ELR (cell line): Measurements from ENCODE around the gene PHC2.

Experiments
- DNase-seq: peaks from one replicate; pipeline ENCODE4 v3.0.0-alpha.2; 2015; ENCODE audit warnings: low read depth

The PHC2 gene

DNA sequence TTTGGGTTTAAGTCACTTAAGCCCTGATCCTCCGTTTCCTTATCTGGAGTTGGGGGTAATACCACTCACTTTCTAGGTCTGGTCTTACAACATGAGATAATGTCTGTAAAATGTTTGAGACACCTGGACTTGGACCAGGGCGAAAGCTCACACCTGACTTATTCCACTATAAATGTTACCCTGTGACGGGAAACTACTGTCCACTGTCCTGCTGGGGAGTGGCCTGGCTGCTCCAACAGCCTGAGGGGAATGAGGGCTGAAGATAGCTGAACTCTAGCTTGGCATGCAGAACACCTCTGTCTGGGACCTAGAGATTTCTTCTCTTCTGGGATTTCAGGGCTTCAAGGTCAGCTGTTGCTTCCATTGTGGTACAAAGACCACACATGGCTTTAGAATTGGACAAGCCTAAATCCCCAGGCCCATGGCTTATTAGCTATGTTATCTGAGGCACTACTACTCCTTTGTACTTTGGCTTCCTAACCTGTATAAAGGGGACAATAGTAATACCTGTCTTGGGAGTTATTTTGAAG, 100.5 kb downstream of the PHC2 start:
- DNase-seq, result no peak

DNA sequence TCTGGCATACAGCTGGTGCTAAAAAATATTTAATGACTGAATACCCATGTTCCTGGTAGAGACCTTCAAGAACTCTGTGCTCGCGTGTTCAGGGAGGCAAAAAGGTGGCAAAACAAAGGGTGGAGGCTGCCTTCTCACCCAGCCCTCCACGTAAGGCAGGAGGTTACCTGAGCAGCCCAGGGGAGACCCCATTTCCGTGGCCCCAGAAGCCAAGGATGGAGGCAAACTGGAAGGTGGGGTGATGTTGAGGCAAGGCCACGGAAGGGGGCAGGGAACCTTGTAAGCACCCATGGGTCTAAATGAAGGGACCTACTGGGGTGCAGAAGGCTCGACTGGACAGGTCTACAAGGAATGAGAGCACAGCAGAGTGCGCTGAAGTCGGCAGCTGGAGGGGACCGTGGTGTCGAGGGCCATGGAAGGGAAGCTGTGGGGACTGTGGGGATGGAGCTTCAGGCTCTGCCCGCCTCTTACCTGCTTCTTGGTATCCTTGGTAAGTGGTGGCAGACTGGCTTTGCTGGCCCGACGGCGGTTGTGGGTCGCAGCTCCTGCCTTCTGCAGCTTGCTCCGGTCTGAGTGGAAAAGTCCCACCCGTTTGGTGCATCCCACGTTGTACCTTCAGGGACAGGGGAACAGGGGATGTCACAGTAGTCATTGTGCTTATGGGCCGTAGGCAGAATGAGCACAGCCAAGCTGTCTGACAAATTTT, 101.1 kb downstream of the PHC2 start:
- no peak for DNase-seq

DNA sequence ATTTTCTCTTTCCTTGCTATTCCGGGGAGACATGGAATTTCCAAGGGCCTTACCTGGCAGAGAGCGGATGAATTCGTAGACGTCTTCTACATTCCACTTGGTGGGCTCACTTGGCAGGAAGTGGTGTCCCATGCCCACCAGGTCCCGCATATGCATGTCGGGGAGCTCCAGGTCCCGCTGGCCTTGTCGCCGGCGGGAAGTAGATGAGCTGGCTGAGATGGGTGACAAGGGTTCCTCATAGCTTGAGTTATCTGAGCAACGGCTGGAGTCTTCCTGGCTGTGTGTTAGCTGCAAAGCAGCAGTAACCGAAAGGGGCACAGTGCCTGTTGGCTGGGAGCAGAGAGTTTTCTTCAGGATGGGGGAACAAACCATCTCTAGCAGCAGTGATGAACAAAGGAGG, 102.1 kb downstream of the PHC2 start:
- no peak for DNase-seq

DNA sequence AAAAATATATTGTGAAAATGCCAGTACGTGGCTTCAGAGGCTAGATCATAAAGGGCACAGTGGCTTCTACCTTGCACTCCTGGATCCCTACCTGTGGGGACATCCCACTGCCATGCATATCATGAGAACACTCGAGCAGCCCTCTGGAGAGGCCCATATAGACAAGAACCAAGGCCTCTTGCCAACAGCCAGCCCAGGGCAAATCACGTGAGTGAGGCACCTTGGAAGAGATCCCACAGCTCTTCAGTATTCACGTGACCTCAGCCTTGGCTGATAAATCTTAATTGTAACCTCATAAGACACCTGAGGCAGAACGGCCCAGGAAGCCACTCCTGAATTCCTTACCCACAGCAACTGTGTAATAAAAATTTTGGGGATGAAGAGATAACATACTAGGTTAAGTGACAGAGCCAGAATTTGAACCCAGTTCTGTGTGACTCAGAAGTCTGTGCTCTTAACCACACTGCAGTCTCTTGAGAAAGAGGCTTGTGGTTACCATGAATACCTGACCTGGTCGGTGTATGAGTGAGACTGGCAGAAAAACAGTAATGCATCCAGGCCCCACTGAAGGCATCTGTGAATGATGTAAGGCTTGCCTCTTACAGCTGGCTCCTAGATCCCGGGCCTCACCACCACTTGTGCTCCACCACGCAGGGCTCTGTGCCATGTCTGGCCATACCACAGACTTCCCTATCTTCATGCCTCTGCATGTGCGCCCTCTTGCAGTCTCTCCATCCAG, 103.1 kb downstream of the PHC2 start:
- DNase-seq, result peak; percentile 94

DNA sequence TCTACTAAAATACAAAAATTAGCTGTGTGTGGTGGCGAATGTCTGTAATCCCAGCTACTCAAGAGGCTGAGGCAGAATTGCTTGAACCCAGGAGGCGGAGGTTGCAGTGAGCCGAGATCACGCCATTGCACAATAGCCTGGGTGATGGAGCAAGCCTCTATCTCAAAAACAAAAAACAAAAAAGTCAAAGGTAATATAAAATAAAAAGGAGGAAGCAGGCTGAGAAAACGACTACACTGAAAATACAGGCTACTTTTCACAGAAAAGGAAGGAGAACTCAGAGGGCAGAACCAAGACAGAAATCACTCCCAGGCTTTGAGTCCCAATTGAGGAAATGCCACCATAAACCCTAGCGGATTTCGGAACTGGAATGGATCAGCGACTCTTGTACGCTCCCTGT, 104.1 kb downstream of the PHC2 start:
- DNase-seq, result no peak

DNA sequence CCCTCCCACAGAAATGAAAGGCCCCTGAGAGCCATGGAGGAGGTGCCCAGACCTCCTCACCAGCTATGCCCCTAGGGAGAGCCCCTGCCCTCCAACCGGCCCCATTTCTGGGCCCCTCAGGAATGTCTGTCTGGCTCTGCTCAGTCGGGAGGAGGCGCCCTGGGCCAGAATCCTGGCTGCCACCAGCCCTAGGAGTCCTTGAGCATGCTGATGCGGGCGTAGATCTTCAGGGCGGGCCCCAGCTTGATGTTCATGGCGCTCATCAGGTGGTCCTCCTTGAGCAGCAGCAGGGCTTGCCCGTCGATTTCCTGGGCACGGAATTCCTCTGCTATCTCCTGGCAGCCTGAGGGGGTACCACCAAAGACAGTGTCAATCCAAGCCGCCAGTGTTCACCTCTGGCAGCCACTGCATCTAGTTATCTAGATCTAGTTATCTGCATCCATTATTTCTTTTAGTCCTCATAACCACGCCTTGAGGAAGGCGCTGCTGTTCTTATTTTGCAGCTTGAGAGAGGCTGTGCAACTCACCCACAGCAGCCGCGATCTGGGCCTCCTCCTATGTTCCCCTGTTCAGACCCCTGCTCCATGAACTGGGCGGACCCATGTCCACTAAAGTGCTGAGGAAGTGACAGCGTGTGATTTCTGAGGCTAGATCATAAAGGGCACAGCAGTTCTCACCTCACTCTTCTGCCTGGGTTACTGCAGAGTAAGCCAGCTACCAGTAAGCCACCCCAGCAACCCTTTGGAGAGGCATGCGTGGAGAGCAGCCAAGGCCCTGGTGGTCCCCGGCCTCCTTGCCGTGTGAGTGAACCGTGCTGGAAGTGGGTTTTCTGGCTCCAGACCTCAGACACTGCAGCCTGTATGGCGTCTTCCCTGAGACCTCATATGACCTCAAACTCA, 106.0 kb downstream of the PHC2 start:
- DNase-seq, result no peak

DNA sequence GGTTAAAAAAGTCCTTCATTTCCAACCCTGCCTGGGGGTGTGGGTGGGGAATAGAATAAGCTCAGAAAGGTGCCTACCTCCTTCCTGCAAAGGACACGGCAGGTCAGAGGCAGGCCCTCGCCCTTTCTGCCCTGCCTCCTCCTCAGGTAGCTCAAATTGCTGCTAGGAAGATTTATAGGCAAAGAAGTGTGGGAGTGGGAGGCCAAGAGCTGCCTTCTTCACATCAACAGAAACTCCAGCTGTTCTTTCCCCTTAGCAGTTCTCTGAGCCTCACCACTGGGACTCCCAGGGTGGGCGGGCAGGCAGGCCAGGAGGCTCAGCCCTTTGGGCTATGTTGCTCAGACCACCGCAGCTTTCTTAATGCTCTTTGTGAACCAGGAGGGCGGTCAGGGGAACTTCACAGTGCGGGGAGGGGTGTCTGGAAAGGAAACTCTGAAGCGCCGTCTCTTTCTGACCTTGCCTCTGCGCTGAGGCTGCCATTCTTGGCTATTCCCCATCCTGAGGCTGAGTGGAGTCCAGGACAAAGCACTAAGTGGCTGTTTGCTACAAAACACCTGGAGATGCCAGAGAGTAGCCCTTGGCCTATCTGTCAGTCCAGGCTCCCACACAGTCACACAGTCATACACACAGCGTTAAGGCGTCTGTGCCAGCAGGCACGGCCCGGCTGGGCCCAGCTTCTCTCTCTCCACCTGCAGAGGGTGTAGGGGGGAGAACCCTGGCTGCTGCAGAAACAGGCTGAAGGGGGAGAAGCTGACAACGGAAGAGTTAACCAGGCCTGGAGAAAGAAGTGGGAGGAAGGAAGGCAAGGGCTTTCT, 107.0 kb downstream of the PHC2 start:
- DNase-seq, result no peak

DNA sequence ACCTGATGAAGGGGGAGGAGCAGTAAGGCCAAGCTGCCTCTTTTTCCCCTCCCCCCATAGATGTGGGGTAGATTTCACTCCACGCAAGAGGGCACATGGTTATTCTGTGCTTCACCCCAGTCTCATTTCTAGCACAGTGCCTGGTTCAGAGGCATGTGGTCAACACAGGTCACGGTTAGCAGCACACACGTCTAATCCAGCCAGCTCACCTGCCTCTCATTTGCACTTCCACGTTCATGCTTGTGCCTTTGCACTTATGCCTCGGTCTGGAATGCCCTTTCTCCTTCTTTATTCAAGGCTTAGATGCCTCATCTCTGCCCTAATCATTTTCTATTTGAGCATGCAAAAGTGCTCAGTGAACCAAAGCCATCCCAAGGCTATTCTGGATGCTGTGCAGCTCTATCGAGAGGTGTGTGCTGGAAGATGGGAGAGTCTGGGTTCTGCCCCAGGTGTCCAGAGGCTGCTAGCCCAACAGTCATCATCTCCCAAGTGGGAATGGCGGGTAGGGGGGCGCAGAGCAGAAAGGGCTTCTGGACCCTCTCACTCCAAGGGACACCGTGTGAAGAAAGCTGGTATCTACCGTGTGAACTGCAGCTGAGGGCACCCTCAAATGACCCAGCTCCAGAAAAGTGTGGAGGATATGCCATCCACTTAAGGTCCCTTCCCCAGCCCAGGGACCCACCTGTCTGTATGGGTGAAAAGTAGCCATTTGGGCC, 107.9 kb downstream of the PHC2 start:
- DNase-seq, result no peak

DNA sequence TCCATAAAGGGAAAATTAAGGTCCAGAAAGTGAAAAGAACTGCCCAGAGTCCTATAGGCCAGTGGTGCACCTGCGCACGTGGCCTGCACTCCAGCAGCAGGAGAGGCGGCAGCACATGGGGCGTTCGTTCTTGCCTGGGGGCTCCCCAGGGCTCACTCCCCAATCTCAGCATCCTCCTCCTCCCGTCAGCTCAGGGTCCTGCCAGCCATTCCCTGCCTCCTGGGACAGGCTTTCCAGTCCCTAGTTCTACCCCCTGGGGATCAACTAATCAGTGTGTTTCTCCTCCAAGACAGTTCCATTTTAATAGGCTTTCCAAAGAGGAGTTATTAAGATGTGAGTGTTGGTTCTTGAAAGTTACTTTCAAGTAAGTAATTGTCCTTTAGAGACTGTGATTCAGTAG, 108.8 kb downstream of the PHC2 start:
- no peak for DNase-seq

DNA sequence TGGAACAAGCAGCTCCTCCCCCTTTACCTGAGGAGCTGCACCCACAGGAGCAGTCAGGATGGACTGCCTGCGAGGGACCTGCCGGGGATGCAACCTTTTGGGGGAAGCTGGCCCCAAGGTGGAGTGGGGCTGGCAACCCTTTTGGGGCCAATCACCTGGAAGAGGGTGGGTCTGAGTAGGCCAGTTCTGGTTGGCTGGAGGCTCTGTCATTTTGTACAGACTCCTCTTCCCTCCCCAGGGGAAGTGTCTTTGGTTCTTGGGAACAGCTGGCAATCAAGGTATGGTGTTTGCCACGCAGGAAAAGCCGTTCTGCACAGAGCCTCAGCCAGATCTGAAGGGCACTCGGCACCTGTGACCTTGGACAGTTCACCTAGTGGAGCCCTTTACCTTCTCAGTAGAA, 109.7 kb downstream of the PHC2 start:
- no peak for DNase-seq

DNA sequence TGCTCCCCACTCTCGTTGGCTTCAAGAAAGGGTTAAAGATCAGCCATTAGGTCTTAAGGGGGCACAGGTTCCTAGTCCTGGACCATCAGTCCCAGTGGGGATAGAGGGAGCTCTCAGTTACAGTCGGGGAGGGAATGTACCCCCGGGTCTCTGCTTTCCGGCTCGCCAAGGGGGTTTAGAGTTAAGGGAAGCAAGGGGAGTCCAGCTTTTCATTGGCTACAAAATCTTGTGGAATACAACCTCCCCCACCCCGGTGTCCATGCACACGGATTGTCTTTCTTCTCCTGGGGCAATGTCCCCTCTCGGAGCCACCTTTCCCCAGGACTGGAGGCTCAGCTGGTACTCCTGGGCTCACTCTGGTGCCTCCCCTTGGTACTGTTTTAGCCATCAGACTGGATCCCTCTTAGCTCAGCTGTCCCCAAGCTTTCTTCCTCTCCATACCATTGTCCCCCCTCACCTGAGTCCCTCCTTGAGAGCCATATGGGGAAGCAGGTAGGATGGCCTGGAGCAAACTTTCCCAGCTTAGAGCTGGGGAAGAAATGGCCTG, 110.2 kb downstream of the PHC2 start, which contains the start of gene A3GALT2:
Gene A3GALT2 (minus strand): TSS at position 480 of the 547 bp plus-strand sequence. CDS start 0 bp downstream, at position 480.
- no peak for DNase-seq

DNA sequence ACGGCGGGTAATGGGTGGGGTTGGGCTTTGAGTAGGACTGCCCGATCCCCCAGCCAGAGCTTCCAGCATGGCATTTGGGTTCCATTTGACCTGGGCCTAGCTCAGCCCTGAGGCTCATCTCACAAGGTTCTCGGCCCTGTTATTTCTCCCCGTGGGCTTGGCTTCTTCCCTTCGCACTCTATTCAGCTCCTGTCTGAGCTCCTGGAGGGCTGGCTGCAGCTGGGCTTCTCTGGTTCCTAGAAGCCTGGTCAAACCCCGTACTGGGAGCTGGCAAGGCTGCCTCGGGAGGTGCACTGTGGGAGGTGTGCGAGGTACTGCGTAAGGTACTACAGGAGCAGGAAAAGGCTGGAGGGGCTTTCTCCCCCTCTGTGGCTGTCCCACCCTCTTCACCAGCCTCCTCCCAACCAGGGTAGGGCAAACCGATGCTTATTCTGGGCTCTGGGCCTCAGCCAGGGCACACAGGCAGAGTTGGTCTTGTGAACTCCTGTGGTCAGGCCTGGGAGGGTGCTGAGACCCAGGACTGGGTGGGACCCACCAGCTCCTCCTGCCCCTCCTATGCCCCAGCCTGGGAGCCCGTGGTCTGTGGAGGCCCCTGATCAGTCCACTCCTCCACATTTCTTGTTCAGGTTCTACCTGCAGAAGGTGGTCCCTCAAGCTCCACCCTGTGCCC, 110.8 kb downstream of the PHC2 start:
- DNase-seq, result no peak

DNA sequence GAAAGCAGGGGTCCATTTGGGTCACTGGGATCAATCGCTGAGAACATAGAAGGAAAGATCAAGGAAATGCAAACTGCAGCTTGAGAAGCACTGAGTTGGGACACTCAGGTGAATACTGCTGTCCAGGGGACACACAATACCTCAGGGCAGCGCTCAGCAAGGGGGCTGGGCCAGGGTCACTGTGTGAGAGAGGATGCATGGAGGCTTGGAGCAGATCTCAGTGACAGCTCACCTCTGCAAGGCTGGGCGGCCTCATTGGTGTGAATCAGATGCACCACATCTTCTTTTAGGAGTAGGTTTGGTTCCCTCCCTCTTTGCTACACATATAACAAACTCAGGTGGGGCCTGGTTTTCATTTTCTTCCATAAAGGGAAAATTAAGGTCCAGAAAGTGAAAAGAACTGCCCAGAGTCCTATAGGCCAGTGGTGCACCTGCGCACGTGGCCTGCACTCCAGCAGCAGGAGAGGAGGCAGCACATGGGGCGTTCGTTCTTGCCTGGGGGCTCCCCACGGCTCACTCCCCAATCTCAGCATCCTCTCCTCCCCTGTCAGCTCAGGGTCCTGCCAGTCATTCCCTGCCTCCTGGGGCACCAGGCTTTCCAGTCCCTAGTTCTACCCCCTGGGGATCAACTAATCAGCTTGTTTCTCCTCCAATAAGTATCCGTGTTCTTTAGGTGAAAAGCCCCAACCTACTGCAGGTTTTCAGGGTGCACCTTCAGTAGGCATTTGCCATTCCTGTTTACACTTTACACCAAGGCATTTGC, 111.5 kb downstream of the PHC2 start:
- DNase-seq, result no peak

DNA sequence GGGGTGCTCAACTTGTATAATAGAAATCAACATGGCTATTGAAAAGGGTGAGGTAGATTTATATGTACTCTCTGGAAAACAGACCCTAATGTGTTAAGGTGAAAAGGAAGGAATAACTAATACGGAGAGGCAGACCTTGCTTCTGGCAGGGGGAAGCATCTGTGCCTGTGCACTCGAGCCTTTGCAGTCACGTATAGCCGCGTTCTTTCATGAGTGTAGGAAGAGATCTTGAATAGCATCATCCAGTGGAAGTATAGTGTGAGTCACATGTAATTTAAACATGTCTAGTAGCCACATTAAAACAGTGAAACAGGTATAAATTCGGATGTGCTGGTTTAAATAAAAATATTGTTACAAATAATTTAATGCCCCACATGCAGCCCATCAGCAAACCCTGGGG, 112.9 kb downstream of the PHC2 start:
- DNase-seq, result no peak

DNA sequence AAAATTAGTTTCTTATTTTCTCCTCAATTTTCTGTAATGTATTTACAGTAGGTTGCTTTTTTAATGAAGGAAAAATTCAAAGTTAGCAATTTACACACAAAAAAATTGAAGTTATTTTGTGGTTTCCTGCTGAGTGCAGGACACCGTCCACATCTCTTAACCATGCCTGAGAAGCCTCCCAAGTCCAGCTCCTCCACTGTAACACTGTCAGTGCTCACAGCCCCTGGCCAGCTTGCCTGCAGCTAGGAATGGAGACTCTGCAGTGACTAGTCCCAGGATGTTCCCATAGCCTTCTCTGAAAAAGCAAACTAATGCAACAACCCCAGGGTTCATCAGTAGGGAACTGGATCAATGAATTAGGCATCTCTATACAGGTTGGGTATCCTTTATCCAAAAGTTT, 113.5 kb downstream of the PHC2 start:
- DNase-seq, result no peak

DNA sequence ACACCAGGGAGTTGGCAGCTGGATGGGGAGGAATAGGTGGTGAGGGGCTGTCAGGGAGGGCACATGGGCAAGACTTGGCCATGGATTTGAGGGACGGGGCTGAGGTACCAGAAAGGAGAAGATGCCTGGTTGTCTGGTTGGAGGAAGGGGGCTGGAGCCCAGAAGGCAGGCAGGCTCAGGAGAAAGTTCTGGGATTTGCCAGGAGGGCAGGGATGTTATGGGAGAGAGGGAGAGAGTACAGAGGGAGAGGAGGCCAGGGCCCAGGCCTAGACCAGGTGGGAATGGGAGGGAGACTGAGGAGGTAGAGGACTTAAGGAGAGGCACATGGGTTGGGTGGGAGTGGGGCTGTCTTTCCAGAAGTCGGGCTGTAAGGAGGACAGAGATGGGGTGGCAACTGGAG, 114.3 kb downstream of the PHC2 start:
- no peak for DNase-seq

DNA sequence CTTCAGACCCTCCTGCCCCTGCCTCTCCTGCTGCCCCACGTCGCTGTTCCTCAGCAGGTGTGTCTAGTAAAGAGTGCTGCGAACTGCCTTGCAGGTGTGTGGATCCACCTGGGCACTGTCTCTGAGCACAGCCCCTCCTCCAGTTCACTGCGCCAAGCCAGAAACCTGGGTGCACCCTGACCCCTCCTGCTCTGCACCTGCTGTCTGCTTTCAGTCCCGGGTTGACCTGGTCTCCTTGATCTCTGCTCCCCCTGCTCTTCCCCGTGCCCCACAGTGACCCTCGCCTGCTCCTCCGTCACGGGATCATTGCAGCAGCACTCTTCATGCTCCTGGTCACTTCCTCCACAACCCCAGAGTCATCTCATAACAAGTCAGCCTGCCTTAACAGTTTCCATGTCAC, 116.5 kb downstream of the PHC2 start:
- DNase-seq, result no peak

DNA sequence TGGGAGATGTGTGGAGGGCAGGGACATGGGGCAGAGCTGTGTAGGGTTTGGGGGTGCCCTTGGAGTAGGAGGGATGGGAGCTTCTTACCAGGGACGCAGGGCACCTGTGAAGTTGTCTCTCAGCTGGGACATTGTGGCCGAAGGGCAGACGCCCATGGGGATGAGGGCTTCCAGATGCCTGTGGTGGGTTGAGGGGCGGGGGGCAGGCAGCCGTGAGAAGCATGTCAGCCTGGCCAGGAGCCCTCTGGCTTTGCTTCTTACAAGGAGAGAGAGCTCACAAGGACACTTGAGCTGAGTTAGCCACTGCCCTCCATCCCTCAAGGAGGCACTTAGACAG, 118.5 kb downstream of the PHC2 start:
- no peak for DNase-seq

DNA sequence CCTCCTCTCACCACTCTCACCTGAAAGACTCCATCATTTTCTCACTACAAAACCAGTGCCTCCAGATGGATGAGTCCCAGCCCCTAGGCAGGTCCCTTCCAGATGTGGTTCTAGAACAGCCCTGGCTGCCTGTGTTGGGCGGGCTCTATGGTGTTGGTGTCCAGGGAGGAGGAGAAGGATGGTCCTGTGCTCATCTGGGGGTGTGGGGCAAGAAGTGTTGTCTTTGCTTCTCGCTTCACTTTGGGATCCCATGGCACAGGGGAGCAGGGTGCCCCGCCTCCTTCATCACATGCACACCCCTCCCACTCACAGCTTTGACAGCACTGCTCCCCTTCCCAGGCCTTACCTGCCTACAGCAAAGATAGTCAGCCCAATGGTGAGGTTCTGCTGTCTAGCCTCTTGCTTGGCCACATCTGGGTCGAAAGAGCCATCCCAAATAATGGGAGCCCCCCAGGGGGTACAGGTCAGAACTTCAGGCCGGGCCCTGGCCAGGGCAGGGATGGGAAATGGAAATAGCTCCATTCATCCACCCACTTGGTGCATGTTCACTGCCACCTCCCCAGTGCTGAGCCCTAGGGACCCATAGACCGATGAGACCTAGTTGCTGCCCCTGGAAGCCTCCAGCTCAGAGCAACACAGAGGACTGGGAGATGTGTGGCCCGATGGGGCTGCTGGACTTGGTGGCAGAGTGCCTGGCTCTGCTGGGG, 119.0 kb downstream of the PHC2 start:
- DNase-seq, result no peak
